ENCODE data around the gene NEU4. TPM values are rescaled to one million over a fixed set of nuclear protein-coding genes. Genes with fewer than 3 reads are reported as not detected.
"Not testable (repeated sequence)": the region's sequence is repeated elsewhere in the genome, so short reads cannot be mapped to it uniquely, and the experiment has no call there.

NEU4 gene
- total and polyA plus RNA-seq, 5 experiments from 2014 or later, result not detected

- H3K27ac Mint-ChIP-seq, result peak overlapping the region in 3 of 10 donors; percentile 30 to 84 (median 80)
- POLR2A ChIA-PET, result no interaction called here
- H3K27me3 Mint-ChIP-seq, result peaks cover 0 to 21% (median 0%) of the 10 kb centered on the region in 5 donors
- peaks cover 0 to 24% (median 11%) of the 10 kb centered on the region in 9 donors for H3K9me3 Mint-ChIP-seq
- H3K4me1 Mint-ChIP-seq, result peaks cover 9 to 35% (median 12%) of the 10 kb centered on the region in 4 donors
- DNase-seq (peak in 1 of 10 donors; percentile 58), ATAC-seq (no peak)
- peak overlapping the region in 2 of 10 donors; percentile 29 to 33 for H3K4me3 Mint-ChIP-seq
- H3K36me3 Mint-ChIP-seq, result peaks cover 2 to 9% (median 4%) of the 10 kb centered on the region in 3 donors
Measured at GRCh38 chr2:241822264-241822623, 13.3 kb downstream of the NEU4 start.

- H3K27me3 Mint-ChIP-seq, result peaks cover 0 to 21% (median 3%) of the 10 kb centered on the region in 5 donors
- ATAC-seq, H3K4me3 Mint-ChIP-seq, DNase-seq: not testable (repeated sequence)
- peaks cover 4 to 12% (median 10%) of the 10 kb centered on the region in 3 donors for H3K36me3 Mint-ChIP-seq
- POLR2A ChIA-PET, result interaction anchor here (0.7 kb wide), 1 partner anchor 45 kb away, joined by 4 read pairs; no protein-coding TSS in a partner anchor
- H3K27ac Mint-ChIP-seq, result peak overlapping the region in 6 of 10 donors; percentile 18 to 87 (median 38)
- H3K9me3 Mint-ChIP-seq, result peaks cover 0 to 35% (median 11%) of the 10 kb centered on the region in 9 donors
- peaks cover 5 to 31% (median 7%) of the 10 kb centered on the region in 4 donors for H3K4me1 Mint-ChIP-seq
Measured at GRCh38 chr2:241823531-241824437, 14.8 kb downstream of the NEU4 start.

GRCh38 chr2:241827394-241827793 lies 18.4 kb downstream of the NEU4 start:
- Mint-ChIP-seq H3K4me3 (peak overlapping the region in 1 of 10 donors; percentile 43), H3K4me1 (peaks cover 2 to 19% (median 6%) of the 10 kb centered on the region in 4 donors), H3K27ac (no peak overlapping the region), H3K36me3 (peaks cover 4 to 12% (median 10%) of the 10 kb centered on the region in 3 donors), H3K9me3 (peaks cover 0 to 35% (median 11%) of the 10 kb centered on the region in 9 donors), H3K27me3 (peaks cover 0 to 20% (median 3%) of the 10 kb centered on the region in 5 donors)
- no peak for ATAC-seq
- no peak for DNase-seq
- POLR2A ChIA-PET, result no interaction called here

DNA sequence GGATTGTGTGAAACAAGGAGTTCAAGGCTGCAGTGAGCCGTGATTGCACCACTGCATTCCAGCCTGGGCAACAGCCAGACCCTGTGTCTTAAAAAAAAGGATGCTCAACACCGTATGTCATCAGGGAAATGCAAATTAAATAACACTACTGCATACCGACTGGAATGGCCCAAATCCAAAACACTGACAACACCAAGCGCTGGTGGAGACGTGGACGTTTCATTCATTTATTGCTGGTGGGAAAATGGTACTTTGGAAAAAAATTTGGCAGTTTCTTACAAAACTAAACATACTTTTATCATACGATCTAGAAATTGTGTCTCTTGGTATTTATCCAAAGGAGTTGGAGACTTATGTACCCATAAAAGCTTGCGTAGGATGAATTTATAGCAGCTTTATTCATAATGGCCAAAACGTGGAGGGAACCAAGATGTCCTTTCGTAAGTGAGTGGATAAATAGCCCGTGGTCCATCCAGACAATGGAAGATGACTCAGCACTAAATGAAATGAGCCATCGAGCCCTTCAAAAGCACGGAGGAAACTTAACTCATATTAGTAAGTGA lies 24.2 kb downstream of the NEU4 start:
- DNase-seq (no peak), ATAC-seq (no peak)
- POLR2A ChIA-PET, result no interaction called here
- peaks cover 0 to 10% (median 0%) of the 10 kb centered on the region in 5 donors for H3K27me3 Mint-ChIP-seq
- H3K4me1 Mint-ChIP-seq, result peaks cover 0 to 2% (median 0%) of the 10 kb centered on the region in 4 donors
- no peak overlapping the region for H3K4me3 Mint-ChIP-seq
- H3K27ac Mint-ChIP-seq, result no peak overlapping the region
- H3K9me3 Mint-ChIP-seq, result peaks cover 0 to 2% (median under 1%) of the 10 kb centered on the region in 9 donors
- H3K36me3 Mint-ChIP-seq, result peaks cover 0 to under 1% (median 0%) of the 10 kb centered on the region in 3 donors

GRCh38 chr2:241833756-241834526 lies 24.9 kb downstream of the NEU4 start:
- H3K4me3 Mint-ChIP-seq, POLR2A ChIA-PET, ATAC-seq, H3K4me1 Mint-ChIP-seq, H3K27ac Mint-ChIP-seq, H3K9me3 Mint-ChIP-seq, H3K36me3 Mint-ChIP-seq, H3K27me3 Mint-ChIP-seq, DNase-seq: not testable (repeated sequence)

GRCh38 chr2:241834527-241835210 lies 25.7 kb downstream of the NEU4 start:
- H3K27ac Mint-ChIP-seq, result peak overlapping the region in 1 of 10 donors; percentile 35
- ATAC-seq (no peak), DNase-seq (no peak)
- no peaks in the 10 kb centered on the region for H3K9me3 Mint-ChIP-seq
- H3K27me3 Mint-ChIP-seq, result peaks cover 0 to 6% (median 0%) of the 10 kb centered on the region in 5 donors
- no peaks in the 10 kb centered on the region for H3K36me3 Mint-ChIP-seq
- H3K4me3 Mint-ChIP-seq, result no peak overlapping the region
- POLR2A ChIA-PET, result interaction anchor here (0.7 kb wide), 1 partner anchor 57 kb away, joined by 3 read pairs; no protein-coding TSS in a partner anchor
- H3K4me1 Mint-ChIP-seq, result peaks cover 0 to 4% (median under 1%) of the 10 kb centered on the region in 4 donors

GRCh38 chr2:241835611-241836010 lies 26.6 kb downstream of the NEU4 start:
- H3K4me1 Mint-ChIP-seq, result peaks cover 0 to 4% (median under 1%) of the 10 kb centered on the region in 4 donors
- H3K27ac Mint-ChIP-seq, result peak overlapping the region in 1 of 10 donors; percentile 6
- DNase-seq, result no peak

DNA sequence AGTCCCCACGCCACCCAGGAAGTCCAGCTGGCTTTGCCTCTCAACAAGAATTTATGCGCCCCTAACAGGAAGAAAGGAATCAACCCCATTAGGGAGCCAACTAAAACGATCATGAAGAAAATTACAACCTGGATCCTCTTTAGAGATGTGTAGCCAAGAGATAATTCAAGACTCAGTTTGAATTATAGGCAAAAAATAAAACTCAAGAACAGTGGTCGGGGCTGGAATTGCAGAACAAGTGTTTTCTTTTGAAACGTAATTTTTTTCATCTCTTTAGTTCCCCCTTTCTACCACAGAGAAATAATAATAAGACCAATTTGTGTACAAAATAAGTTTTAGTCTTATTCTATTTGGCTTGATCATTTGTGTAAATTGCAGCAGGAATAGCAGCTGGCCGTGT lies 27.3 kb downstream of the NEU4 start:
- DNase-seq, result no peak
- no peaks in the 10 kb centered on the region for H3K36me3 Mint-ChIP-seq
- H3K4me1 Mint-ChIP-seq, result peaks cover 0 to 4% (median 2%) of the 10 kb centered on the region in 4 donors
- H3K4me3 Mint-ChIP-seq, result no peak overlapping the region
- no peak overlapping the region for H3K27ac Mint-ChIP-seq
- peaks cover 0 to 4% (median 0%) of the 10 kb centered on the region in 5 donors for H3K27me3 Mint-ChIP-seq
- H3K9me3 Mint-ChIP-seq, result no peaks in the 10 kb centered on the region
- POLR2A ChIA-PET, result no interaction called here
- no peak for ATAC-seq

More at GRCh38 chr2:241835611-241836010, 26.6 kb downstream of the NEU4 start:
- no peaks in the 10 kb centered on the region for H3K9me3 Mint-ChIP-seq
- H3K36me3 Mint-ChIP-seq, result no peaks in the 10 kb centered on the region
- H3K27me3 Mint-ChIP-seq, result peaks cover 0 to 6% (median 0%) of the 10 kb centered on the region in 5 donors
- no peak overlapping the region for H3K4me3 Mint-ChIP-seq
- ATAC-seq, result no peak
- POLR2A ChIA-PET, result interaction anchor here (0.7 kb wide), 1 partner anchor 58 kb away, joined by 3 read pairs; no protein-coding TSS in a partner anchor

GRCh38 chr2:241837197-241837965 lies 28.4 kb downstream of the NEU4 start:
- DNase-seq (no peak), ATAC-seq (no peak)
- peaks cover under 1 to 7% (median 3%) of the 10 kb centered on the region in 4 donors for H3K4me1 Mint-ChIP-seq
- POLR2A ChIA-PET, result no interaction called here
- H3K27ac Mint-ChIP-seq, result no peak overlapping the region
- no peaks in the 10 kb centered on the region for H3K36me3 Mint-ChIP-seq
- no peaks in the 10 kb centered on the region for H3K9me3 Mint-ChIP-seq
- no peak overlapping the region for H3K4me3 Mint-ChIP-seq
- H3K27me3 Mint-ChIP-seq, result peaks cover 0 to 3% (median 0%) of the 10 kb centered on the region in 5 donors

GRCh38 chr2:241841181-241842066 lies 32.4 kb downstream of the NEU4 start:
- Mint-ChIP-seq H3K27ac (peak overlapping the region in 4 of 10 donors; percentile 34 to 79 (median 42)), H3K36me3 (no peaks in the 10 kb centered on the region), H3K9me3 (no peaks in the 10 kb centered on the region), H3K4me3 (peak overlapping the region in 3 of 10 donors; percentile 4 to 22 (median 19)), H3K27me3 (peaks cover 0 to 4% (median 0%) of the 10 kb centered on the region in 5 donors), H3K4me1 (peaks cover 18 to 36% (median 30%) of the 10 kb centered on the region in 4 donors)
- ATAC-seq (no peak), DNase-seq (peak in 1 of 10 donors; percentile 55)
- POLR2A ChIA-PET, result interaction anchor here (0.7 kb wide), 1 partner anchor 10 kb away, joined by 4 read pairs; no protein-coding TSS in a partner anchor
